Breast epithelium (tissue), 4 donors: ENCODE data around the gene PRKACG. TPM values are rescaled to one million over a fixed set of nuclear protein-coding genes. Genes with fewer than 3 reads are reported as not detected.
A peak's percentile ranks its signal among the peaks of the same experiment; 100 is the strongest.

Experiments used
- DNase-seq, 2 donors: peaks; one replicate each; pipeline ENCODE4 v3.0.0-alpha.2; 2019; ENCODE audit warnings: low spot score in 2 of 2
- H3K27ac ChIP-seq, 2 donors: fragments of 200-600 bp; sonication (generic) in 1 of 2; one replicate each; pipeline ENCODE4 v1.5.1; 2016 to 2019; ENCODE audit warnings: mild to moderate bottlenecking in 1 of 2
- H3K27me3 ChIP-seq, 2 donors: fragments of 200-600 bp; sonication (generic) in 1 of 2; one replicate each; pipeline versions ENCODE4 v1.5.1 to v1.6.0; 2017 to 2019; ENCODE audit warnings: control low read depth in 1 of 2, mild to moderate bottlenecking in 1 of 2
- H3K36me3 ChIP-seq: fragments of 200-600 bp; one replicate; pipeline ENCODE4 v1.5.1; 2019
- H3K4me1 ChIP-seq, 2 donors: fragments of 200-600 bp; sonication (generic); one replicate each; pipeline ENCODE4 v1.5.1; 2016 to 2019; ENCODE audit warnings: control low read depth in 1 of 2
- H3K4me3 ChIP-seq, 3 donors: fragments of 200-600 bp; sonication (generic); 1 replicate in 2 of 3; 2 replicates in 1 of 3; pipeline ENCODE4 v1.5.1; 2016 to 2019; ENCODE audit warnings: mild to moderate bottlenecking in 3 of 3, moderate library complexity in 2 of 3
- H3K9me3 ChIP-seq, 2 donors: fragments of 200-600 bp; sonication (generic) in 1 of 2; one replicate each; pipeline ENCODE4 v1.5.1; 2016 to 2019; ENCODE audit warnings: control low read depth in 1 of 2
- POLR2A ChIP-seq: fragments of 450-650 bp; IDR thresholded peaks from one replicate; pipeline ENCODE4 v1.6.1; 2016; ENCODE audit warnings: antibody characterized with exemption, mild to moderate bottlenecking, moderate library complexity
- POLR2AphosphoS5 ChIP-seq, 3 donors: sonication (generic); formaldehyde crosslinking; IDR thresholded peaks; one replicate each; pipeline ENCODE4 v1.6.1; 2017; ENCODE audit warnings: antibody characterized with exemption in 3 of 3
- intact Hi-C: fragments of 100-400 bp; cut with DNase I; formaldehyde crosslinking; loops from one replicate; pipeline ENCODE4 v1.15.1; 2023; ENCODE audit warnings: low total_unique reads
- total RNA-seq, 3 donors: library from RNA; depleted of rRNA; stranded (reverse); fragments of >200 nt; gene quantifications; one replicate each; pipeline ENCODE4 v1.1.0, GENCODE V29; 2016
- TF ChIP-seq, protein P1 (sequence below), 3 donors: fragments of 450-650 bp; IDR thresholded peaks; one replicate each; pipeline ENCODE4 v1.5.1; 2016 to 2017; ENCODE audit warnings: antibody characterized with exemption in 3 of 3, mild to moderate bottlenecking in 3 of 3, moderate library complexity in 3 of 3

Gene PRKACG
- total RNA-seq, 3 donors from 2014 or later, result not detected

DNA sequence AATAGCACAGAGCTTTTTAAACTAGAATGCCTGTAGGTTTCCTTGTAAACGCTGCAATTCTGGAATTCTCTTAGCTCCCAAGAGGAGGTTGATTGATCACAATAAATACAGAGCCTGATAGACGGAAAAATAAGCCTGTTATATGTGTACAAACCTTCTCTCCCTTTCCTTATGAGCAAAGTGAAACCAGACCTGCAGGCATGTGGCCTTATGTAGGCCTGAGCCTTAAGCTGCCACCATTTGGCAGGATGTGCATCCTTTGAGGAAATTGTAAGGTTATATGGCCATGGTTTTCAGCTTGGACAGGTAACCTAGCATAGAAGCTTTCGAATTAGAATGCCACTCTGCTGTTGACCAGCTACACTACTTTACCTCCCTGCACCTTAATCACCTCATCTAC is 49.1 kb downstream of the PRKACG start:
- Histone ChIP-seq H3K4me1 (no peaks in the 10 kb centered on the region), H3K36me3 (no peaks in the 10 kb centered on the region), H3K27me3 (no peaks in the 10 kb centered on the region), H3K27ac (peak overlapping the region in 1 of 2 donors; percentile 52), H3K9me3 (no peaks in the 10 kb centered on the region), H3K4me3 (no peak overlapping the region)
- TF ChIP-seq POLR2A, result no peak
- DNase-seq, result no peak
- intact Hi-C loops, result no loop called here

DNA sequence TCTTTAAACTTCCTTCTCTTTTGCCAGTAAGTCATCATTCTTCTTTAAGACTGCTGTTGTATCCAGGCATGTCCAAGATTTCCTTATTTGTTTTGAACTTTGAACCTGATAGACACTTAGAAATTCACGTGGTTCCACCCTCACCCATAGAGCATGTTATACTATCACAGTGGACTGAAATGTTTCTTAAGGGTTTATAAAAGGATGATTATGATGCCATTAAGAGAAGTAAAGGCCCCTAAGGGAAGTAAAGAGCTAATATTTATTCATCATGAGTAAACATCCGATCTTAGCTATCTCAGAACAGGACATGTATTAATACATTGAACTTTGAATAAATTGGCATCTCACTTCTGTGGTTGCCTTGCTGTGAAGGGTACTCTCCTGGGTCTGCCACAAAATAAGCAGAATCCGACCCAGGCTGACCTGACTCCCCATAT is 49.8 kb downstream of the PRKACG start:
- no peaks in the 10 kb centered on the region for H3K36me3 ChIP-seq
- no peak for DNase-seq
- intact Hi-C loops, result no loop called here
- TF ChIP-seq POLR2A, result no peak
- no peak for TF ChIP-seq POLR2AphosphoS5 (IDR thresholded peaks at IDR 0.05)
- TF ChIP-seq, protein P1, sequence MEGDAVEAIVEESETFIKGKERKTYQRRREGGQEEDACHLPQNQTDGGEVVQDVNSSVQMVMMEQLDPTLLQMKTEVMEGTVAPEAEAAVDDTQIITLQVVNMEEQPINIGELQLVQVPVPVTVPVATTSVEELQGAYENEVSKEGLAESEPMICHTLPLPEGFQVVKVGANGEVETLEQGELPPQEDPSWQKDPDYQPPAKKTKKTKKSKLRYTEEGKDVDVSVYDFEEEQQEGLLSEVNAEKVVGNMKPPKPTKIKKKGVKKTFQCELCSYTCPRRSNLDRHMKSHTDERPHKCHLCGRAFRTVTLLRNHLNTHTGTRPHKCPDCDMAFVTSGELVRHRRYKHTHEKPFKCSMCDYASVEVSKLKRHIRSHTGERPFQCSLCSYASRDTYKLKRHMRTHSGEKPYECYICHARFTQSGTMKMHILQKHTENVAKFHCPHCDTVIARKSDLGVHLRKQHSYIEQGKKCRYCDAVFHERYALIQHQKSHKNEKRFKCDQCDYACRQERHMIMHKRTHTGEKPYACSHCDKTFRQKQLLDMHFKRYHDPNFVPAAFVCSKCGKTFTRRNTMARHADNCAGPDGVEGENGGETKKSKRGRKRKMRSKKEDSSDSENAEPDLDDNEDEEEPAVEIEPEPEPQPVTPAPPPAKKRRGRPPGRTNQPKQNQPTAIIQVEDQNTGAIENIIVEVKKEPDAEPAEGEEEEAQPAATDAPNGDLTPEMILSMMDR (IDR thresholded peaks at IDR 0.05), result no peak
- no peaks in the 10 kb centered on the region for H3K27me3 ChIP-seq
- peak overlapping the region; percentile 8 to 52 for H3K27ac ChIP-seq
- H3K4me3 ChIP-seq, result no peak overlapping the region
- no peaks in the 10 kb centered on the region for H3K9me3 ChIP-seq
- no peaks in the 10 kb centered on the region for H3K4me1 ChIP-seq

DNA sequence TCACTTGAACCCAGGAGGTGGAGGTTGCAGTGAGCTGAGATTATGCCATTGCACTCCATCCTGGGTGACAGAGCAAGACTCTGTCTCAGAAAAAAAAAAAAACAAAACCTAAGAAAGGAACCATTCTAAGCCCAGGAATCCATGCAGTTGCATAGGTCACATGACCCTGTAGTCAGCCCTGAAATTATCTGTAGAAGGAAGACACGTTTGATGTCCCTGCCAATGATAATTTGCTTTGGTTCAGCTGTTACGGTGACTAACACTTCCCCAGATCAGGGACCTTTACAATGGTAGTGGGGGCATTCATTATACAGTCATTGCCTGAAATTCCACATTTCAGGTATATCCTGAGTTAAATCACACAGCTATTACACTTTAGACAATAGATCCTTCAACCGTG is 50.5 kb downstream of the PRKACG start:
- Histone ChIP-seq H3K27me3 (no peaks in the 10 kb centered on the region), H3K27ac (no peak overlapping the region), H3K4me1 (no peaks in the 10 kb centered on the region), H3K36me3 (no peaks in the 10 kb centered on the region), H3K9me3 (no peaks in the 10 kb centered on the region), H3K4me3 (no peak overlapping the region)
- no peak for DNase-seq
- TF ChIP-seq, protein P1 (IDR thresholded peaks at IDR 0.05), result no peak
- TF ChIP-seq POLR2A (no peak), POLR2AphosphoS5 (IDR thresholded peaks at IDR 0.05) (no peak)
- intact Hi-C loops, result no loop called here

Other genes with a start within 250 kb of the PRKACG start
- gene FXN, start 21.6 kb upstream of the PRKACG start, total RNA-seq, result 1 to 10 TPM; 3.8 to 7.5 (median 6.9) TPM
- gene TJP2, start 160.2 kb upstream of the PRKACG start, total RNA-seq, result 100 to 1,000 TPM in 2 of 3 donors, 10 to 100 TPM in 1; 85.2 to 125 (median 108) TPM